NK-92 (cell line): ENCODE measurements around the gene MMP25.
"Not testable (repeated sequence)": the region's sequence is repeated elsewhere in the genome, so short reads cannot be mapped to it uniquely, and the experiment has no call there.

Experiments used
- DNase-seq: peaks from one replicate; lab custom pipeline; 2025; ENCODE audit not compliant: unreplicated experiment; lab: John Stamatoyannopoulos, UW

Gene MMP25

DNA sequence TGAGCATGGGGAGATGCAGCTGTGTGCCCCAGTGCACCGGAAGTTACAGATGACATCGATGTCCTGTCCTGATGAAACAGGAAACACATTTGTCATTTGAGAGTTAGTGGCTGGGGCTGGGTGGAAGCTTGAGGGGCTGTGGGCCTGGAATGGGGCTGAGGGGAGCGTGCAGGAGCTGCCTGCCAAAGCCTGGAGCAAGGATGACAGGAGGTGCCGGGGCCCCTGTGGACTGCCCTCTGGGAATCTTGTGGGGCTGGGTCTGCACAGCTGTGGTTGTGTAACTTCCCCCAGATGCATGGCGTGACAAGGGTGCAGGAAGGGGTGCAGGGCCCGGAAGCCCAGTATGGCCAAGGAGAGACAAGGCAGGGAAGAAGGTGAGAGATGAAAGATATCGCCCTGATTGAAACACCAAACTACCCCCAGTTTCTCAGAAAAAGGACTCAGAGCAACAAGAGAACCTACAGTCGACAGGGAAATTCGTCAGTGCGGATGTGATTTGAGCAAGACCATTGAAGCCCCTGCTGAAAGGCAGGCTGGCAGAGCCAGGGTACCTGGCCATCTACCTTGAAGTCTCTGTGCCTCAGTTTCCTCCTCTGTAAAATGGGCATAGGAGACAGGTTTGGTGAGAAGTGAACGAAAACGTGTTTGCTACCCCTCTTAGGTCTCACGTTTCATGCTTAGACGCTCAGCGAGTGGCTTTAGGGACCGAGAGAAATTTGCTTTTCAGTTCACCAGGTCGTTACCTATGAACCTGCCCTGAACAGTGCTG lies 8.8 kb downstream of the MMP25 start:
- DNase-seq, result no peak

DNA sequence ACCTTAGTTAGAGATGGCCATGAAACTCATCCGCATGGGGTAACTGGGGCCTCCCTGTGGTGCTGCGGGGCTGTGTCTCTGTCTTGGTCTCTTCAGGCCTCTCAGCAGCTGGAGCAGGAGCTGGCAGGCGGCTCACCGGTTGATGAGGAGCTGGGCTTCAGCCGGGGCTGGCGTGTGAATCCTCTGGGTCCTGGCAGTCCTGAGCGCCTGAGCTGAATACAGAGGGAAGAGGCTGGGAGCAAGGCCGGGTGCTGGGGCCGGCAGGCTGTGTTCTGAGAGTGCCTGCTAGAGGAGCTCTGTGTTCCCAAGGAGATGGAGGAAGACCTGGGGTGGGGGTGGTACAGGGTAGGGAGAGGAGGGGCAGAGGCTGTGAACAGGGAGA lies 9.4 kb downstream of the MMP25 start:
- not testable (repeated sequence) for DNase-seq

DNA sequence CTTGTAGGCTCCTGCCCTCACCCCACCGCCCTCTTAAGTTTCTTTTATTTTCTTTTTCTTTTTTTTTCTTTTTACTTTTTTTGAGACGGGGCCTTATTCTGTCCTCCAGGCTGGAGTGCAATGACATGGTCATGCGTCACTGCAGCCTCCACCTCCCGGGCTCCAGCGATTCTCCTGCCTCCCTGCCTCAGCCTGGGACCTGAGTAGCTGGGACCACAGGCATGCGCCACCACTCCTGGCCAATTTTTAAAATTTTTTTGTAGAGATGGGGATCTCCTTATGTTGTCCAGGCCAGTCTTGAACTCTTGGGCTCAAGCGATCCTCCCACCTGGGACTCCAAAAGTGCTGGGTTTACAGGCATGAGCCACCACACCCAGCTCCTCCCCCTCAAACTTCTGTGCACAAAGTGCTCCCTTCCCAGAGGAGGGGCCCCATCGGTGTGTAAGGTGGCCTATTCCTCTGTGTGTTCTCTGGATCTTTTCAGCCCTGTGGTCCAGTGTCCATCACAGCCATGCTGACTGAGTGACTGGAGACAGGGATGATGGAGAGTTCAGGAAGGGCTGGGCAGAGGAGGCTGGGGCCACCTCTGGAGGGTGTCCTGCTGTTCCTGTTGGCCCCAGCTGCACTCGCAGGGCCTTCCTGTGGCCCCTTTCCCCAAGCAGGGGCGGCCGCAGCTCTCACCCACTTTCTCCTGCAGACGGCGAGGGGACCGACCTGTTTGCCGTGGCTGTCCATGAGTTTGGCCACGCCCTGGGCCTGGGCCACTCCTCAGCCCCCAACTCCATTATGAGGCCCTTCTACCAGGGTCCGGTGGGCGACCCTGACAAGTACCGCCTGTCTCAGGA lies 10.2 kb downstream of the MMP25 start:
- no peak for DNase-seq

DNA sequence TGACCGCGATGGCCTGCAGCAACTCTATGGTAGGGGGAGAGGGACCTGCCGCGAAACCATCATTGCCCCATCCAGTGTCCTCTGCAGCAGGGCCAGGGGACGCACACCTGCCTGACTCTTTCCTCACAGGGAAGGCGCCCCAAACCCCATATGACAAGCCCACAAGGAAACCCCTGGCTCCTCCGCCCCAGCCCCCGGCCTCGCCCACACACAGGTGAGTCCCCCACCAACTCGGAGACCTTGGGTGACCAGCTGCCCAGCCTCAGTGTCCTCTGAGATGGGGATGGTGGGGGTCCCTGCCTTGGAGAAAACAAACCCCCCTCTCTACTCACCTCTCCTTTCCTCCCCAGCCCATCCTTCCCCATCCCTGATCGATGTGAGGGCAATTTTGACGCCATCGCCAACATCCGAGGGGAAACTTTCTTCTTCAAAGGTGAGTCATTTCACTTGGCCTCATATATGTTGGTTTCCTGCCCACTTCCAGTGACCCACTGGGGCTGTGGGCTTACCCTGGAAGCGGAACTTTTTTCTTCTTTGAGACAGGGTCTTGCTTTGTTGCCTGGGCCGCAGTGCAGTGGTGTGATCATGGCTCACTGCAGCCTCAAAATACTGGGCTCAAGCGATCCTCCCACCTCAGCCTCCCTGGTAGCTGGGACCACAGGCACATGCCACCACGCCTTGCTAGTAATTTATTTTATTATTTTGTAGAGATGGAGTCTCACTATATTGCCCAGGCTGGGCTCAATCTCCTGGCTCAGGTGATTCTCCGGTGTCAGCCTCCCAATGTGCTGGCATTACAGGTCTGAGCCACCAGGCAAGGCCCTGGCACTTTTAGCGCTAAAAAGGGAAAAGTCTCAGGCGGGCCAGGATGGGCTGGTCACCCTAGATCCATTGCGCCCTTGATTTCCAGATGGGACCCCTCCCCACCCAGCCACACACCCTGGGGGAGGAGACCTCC lies 11.1 kb downstream of the MMP25 start:
- no peak for DNase-seq

DNA sequence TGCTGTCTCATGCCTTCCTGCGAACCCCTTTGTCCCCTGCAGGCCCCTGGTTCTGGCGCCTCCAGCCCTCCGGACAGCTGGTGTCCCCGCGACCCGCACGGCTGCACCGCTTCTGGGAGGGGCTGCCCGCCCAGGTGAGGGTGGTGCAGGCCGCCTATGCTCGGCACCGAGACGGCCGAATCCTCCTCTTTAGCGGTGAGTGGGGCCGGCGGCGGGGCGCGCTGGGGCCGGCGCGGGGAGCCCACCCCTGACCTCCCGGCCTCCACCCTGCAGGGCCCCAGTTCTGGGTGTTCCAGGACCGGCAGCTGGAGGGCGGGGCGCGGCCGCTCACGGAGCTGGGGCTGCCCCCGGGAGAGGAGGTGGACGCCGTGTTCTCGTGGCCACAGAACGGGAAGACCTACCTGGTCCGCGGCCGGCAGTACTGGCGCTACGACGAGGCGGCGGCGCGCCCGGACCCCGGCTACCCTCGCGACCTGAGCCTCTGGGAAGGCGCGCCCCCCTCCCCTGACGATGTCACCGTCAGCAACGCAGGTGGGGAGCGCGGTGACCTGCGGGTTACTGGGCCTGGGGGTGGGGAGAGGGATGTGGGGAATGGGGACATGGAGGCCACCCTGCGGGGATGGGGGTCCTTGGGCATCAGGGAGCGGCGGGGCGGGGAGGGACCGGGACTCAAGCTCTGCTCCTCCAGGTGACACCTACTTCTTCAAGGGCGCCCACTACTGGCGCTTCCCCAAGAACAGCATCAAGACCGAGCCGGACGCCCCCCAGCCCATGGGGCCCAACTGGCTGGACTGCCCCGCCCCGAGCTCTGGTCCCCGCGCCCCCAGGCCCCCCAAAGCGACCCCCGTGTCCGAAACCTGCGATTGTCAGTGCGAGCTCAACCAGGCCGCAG lies 12.0 kb downstream of the MMP25 start:
- no peak for DNase-seq

DNA sequence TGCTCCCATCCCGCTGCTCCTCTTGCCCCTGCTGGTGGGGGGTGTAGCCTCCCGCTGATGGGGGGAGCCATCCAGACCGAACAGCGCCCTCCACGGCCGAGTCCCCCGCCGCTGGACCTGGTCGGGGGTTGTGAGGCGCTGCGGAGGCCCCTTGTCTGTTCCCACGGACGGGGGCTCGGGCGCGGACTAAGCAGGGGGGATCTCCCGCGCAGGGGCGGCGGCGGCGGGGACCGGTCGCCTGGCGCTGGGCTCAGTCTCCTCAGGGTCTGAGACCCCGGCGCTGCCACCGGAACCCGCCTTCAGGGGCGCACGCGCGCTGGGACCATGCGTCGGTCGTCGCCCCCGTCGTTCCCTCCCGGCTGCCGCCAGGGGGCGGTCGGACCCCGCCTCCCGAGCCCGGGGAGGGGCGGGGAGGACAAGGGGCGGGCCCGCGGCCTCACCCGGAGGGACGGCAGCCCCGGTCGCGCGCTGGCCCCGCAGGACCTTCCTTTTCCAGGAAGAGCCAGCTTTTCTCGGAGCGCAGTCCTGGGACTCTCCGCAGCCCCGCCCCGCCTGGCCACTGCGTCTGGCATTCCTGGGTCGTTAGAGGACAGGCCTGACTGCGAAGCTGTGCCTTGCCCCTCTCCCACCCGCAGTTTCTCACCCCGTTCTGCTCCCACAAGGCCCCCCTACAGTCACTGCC lies 12.8 kb downstream of the MMP25 start:
- no peak for DNase-seq

DNA sequence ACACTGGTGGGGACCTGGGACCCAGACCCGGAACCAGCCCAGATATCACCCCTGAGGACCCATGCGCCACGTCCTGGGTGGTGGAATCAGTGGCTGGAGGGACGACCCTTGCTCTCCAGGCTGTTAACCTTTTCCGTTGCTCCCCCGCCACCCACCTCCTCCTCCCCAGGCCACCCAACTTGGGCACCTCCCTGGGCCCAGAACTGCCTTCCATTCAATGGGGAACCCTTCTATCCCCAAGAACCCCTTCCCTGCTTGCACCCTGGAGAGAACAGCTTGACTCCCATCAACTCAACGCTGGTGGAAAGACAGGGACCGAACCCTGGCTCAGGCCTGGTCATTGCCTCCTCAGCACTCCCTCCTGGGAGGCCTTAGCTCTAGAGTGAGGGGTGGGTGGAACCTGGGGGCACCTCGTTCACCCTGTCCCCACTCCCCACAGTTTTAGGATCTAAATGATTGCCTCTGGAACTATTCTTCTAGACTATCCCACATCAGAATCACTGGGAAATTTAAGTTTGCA lies 13.4 kb downstream of the MMP25 start:
- no peak for DNase-seq

DNA sequence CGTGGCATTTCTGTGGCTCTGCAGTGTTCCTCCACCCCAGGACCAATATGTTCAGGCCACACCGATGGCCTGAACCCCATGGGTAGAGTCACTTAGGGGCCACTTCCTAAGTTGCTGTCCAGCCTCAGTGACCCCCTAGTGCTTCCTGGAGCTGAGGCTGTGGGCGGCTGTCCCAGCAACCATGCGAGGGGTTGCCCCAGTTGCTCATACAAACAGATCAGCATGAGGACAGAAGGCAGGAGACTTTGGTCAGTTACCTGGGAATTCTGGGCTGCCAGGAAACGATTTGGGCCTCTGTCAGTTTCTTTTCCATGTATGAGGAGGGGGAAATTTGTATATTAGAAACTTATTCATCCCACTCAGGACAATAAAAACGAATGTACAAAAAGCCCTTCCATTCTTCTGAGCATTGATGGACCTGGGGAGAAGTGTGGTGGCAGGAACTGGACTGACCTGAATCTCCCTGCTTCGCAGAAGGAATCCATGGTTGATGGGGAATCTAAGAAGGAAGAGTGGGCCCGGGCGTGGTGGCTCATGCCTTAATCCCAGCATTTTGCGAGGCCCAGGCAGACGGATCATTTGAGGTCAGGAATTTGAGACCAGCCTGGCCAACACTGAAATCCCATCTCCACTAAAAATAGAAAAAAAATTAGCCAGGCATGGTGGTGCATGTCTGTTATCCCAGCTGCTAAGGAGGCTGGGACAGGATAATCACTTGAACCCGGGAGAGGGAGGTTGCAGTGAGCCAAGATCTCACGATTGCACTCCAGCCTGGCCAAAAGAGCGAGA lies 14.2 kb downstream of the MMP25 start:
- DNase-seq, result no peak

DNA sequence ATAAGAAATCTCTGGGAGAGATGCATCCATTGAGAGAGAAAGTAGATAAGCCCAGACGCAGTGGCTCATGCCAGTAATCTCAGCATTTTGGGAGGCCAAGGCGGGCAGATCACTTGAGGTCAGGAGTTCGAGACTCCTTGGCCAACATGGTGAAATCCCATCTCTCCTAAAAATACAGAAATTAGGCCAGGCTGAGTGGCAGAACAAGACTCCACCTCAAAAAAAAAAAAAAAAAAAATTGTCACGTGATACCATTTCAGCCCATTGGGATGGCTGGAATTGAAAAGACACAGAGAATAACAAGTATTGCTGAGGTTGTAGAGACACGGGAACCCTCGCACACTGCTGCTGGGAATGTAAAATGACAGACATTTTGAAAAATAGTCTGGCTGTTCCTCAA lies 16.2 kb downstream of the MMP25 start:
- no peak for DNase-seq

DNA sequence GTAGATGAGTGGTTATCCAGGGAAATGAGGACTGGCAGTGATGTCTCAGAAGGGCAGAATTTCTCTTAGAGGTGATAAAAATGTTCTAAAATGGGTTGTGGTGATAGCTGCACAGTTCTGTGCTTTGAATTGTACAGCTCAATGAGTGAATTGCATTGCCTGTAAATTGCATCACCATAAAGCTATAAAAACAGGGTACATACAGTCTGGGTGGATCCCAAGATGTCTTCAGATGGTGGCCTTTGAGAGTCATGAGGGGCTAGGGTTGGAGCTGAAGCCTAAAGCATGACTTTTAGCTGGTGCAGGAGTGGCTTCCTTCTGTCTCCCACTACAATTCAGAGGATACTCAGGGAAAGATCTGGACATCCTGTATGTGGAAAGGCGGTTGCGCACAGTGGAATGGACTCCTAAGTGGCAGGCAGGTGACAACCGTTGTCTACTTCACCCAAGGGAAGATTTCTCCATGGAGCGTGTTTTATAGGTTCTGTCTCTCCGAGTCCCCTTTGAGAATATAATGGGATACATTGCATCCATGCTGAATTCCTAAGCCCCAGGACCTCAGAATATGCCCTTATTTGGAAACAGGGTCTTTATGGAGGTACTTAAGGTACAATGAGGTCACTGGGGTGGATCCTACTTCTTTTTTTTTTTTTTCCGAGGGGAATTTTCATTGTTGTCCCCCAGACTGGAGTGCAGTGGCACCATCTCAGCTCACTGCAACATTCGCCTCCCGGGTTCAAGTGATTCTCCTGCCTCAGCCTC lies 17.4 kb downstream of the MMP25 start:
- DNase-seq, result no peak

DNA sequence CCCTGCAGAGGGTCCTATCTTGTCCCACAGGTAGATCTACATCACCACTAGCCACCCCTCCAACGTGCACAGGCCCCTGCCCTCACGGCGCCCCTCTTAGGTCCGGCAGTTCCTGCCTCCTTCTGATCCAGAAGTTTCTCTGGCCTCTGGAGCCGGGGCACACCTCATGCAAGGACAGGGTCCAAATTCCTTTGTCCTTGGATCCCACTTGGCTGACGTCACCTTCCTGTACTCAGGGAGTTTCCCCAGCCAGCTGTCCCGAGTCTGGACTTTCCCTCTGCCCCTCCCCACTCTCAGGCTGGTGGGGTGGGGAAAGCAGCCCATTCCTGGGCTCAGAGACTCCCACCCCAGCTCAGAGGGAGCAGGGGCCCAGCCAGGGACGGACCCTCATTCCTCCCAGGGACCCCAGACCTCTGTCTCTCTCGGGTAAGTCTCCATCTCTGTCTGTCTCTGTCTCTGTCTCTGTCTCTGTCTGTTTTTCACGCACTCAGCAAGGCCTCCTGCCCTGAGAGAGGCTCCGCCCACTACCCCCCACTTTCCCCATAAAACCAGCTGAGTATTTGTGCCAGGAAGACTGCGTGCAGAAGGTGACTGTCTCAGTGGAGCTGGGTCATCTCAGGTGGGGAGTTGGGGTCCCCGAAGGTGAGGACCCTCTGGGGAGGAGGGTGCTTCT lies 18.8 kb downstream of the MMP25 start, which contains the start of gene IL32:
Gene IL32, plus strand, starts transcription at position 572 of the 673 bp plus-strand sequence. CDS start 172 bp downstream, outside the sequence.
- no peak for DNase-seq

DNA sequence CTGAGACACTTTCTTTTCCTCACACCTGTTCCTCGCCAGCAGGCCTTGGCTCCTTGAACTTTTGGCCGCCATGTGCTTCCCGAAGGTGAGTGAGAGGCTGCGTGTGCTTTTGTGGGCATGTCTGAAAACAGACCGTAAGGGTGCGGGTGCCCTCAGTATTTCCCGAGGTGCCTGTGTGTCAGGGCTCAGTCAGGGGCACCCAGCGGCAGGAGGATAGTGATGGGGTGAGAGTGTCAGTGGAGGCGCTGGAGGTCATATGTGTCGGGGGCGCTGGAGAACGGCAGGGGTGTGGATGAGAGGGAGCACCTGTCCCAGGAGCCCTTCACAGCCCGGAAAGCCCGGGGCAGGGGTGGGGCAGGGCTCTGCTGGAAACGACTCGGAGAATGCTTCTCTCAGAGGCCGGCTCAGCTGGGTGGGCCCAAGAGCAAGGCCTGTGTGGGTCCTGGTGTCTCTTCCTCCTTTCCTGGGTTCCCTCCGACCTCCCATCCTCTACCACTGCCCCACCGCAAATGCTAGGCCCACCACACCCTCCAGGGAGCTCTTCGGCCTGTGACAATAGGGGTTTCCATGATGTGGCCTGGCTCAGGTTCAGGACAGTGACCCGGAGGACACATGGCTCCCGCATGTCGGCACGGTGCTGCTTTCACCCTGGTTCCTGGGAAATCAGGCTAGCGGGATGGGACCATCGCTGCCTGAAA lies 19.5 kb downstream of the MMP25 start:
- no peak for DNase-seq

DNA sequence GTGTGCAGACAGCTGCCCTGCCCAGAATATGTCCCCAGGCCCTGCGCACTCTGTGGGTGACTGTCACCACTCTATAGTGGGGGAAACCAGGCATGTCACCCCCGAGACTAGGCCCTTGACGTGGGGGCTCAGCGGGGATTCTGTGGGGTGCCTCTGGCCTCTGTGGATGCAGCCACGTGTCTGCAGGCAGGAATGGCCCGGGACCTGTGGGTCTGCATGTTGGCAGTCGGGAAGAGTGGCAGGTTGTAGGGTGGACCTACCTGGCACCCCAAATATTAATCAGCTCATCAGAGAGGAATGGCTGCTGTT lies 20.0 kb downstream of the MMP25 start:
- no peak for DNase-seq

DNA sequence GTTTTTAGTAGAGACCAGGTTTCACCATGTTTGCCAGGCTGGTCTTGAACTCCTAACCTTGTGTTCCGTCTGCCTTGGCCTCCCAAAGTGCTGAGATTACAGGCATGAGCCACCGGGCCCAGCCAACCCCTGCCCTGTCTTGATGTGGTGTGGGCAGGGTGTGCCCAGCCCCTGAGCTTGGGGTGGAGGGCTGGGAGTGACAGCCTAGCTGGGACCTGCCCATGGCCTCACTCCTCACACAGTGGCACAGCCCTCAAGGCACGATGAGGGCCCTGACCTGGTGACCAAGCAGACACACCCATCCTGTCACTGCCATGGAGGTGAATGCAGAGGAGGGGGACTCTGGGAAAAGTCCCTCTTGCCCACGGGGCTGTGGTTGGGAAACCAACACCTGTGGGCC lies 22.1 kb downstream of the MMP25 start:
- DNase-seq, result no peak

DNA sequence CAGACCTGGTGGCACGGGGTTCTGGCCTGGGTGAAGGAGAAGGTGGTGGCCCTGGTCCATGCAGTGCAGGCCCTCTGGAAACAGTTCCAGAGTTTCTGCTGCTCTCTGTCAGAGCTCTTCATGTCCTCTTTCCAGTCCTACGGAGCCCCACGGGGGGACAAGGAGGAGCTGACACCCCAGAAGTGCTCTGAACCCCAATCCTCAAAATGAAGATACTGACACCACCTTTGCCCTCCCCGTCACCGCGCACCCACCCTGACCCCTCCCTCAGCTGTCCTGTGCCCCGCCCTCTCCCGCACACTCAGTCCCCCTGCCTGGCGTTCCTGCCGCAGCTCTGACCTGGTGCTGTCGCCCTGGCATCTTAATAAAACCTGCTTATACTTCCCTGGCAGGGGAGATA lies 22.8 kb downstream of the MMP25 start:
- DNase-seq, result not testable (repeated sequence)

DNA sequence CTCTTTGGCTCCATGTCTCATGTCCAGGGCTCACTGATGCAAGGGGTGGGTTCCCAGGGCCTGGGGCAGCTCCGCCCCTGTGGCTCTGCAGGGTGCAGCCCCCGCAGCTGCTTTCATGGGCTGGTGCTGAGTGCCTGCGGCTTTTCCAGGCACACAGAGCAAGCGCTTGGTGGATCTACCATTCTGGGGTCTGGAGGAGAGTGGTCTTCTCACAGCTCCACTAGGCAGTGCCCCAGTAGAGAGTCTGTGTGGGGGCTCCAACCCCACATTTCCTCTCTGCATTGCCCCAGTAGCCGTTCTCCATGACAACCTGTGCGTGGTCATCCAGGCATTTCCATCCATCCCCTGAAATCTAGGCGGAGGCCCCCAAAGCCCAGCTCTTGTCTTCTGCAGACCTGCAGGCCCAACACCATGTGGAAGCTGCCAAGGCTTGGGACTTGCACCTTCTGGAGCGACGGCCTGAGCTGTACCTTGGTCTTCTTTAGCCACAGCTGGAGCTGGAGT lies 24.3 kb downstream of the MMP25 start:
- DNase-seq, result no peak

DNA sequence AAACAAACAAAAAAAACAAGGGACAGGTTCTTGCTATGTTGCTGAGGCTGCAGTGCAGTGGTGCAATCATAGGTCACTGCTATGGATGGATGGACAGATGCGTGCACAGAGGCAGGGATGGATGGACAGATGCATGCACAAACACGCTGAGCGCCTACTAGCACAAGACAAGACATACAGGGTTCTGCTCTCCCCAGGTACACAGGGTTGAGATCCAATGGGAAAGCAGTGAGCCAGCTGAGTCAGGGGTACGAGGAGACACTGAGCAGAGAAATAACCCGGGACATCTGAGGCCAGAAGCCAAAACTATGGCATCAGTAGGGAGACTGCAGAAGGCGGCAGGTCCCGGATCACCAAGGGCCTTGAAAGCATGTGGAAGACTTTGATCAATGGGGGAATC lies 25.3 kb downstream of the MMP25 start:
- no peak for DNase-seq
